H1 (cell line): ENCODE results near the gene ANKRD34B. TPM values are rescaled to one million over a fixed set of nuclear protein-coding genes. Genes with fewer than 3 reads are reported as not detected.

Source experiments
- CTCF ChIA-PET: fragments of 300-600 bp; sonication (Branson Sonifier 250); formaldehyde crosslinking; loops from one replicate; lab custom pipeline; 2021; ENCODE audit not compliant: partially characterized antibody; lab: Charles Lee
- POLR2A ChIA-PET: fragments of 300-600 bp; sonication (Branson Sonifier 250); formaldehyde crosslinking; loops from one replicate; lab custom pipeline; 2021; ENCODE audit warnings: inconsistent platforms; ENCODE audit not compliant: partially characterized antibody; lab: Charles Lee
- DNase-seq, 2 experiments: peaks; one replicate each; pipeline versions ENCODE4 v3.0.0 to v3.0.0-alpha.2; 2010 to 2022; ENCODE audit warnings: low spot score in 2 of 2, low read depth in 1 of 2, mixed read lengths in 1 of 2
- FAIRE-seq: peaks from 2 replicates; lab custom pipeline; 2011; peaks lifted over from hg19 to GRCh38; lab: Jason Lieb, UNC
- H2AFZ ChIP-seq: 2 replicates; pipeline ENCODE4 v1.8.1; 2012; ENCODE audit warnings: low read length, inconsistent platforms
- H2AK5ac ChIP-seq: 2 replicates; pipeline ENCODE4 v1.6.1; 2013; ENCODE audit warnings: low read depth, low read length
- H2BK120ac ChIP-seq: replicated peaks from 2 replicates; pipeline ENCODE3; 2013; ENCODE audit warnings: low read depth, low read length, inconsistent platforms
- H2BK12ac ChIP-seq: 2 replicates; pipeline ENCODE4 v1.6.1; 2013; ENCODE audit warnings: low read depth, low read length
- H2BK15ac ChIP-seq: 2 replicates; pipeline ENCODE4 v1.6.1; 2013; ENCODE audit warnings: low read length
- H2BK20ac ChIP-seq: 2 replicates; pipeline ENCODE4 v1.6.1; 2013; ENCODE audit warnings: low read length
- H2BK5ac ChIP-seq: 2 replicates; pipeline ENCODE4 v1.6.1; 2013; ENCODE audit warnings: low read depth, low read length
- H3K14ac ChIP-seq: 2 replicates; pipeline ENCODE4 v1.6.1; 2013; ENCODE audit warnings: inconsistent platforms; ENCODE audit not compliant: insufficient read length
- H3K18ac ChIP-seq: 2 replicates; pipeline ENCODE4 v1.6.1; 2013; ENCODE audit warnings: low read length; ENCODE audit errors: extremely low read depth
- H3K23ac ChIP-seq: 2 replicates; pipeline ENCODE4 v1.6.1; 2013; ENCODE audit warnings: inconsistent platforms; ENCODE audit not compliant: insufficient read length
- H3K23me2 ChIP-seq: 2 replicates; pipeline ENCODE4 v1.6.1; 2013; ENCODE audit warnings: low read depth, low read length
- H3K27ac ChIP-seq: 2 replicates; pipeline ENCODE4 v1.6.1; 2011; ENCODE audit warnings: low read depth, low read length, inconsistent platforms
- H3K27me3 ChIP-seq, 4 experiments: replicated peaks in 1 of 4; 1 replicate in 1 of 4; 2 replicates in 3 of 4; pipeline versions ENCODE4 v1.6.1 to v1.8.1; 2011 to 2013; ENCODE audit warnings: low read length in 3 of 4, mild to moderate bottlenecking in 3 of 4, inconsistent platforms in 2 of 4, mixed read lengths in 2 of 4, moderate library complexity in 1 of 4; ENCODE audit not compliant: control insufficient read depth in 3 of 4, insufficient read depth in 3 of 4; ENCODE audit errors: extremely low read depth in 1 of 4
- H3K36me3 ChIP-seq, 4 experiments: 2 replicates each; pipeline versions ENCODE4 v1.6.1 to v1.8.1; 2011 to 2013; ENCODE audit warnings: mild to moderate bottlenecking in 4 of 4, low read length in 3 of 4, moderate library complexity in 2 of 4, control low read depth in 1 of 4, inconsistent platforms in 1 of 4; ENCODE audit not compliant: insufficient read depth in 4 of 4, control insufficient read depth in 2 of 4
- H3K4ac ChIP-seq: replicated peaks from 2 replicates; pipeline ENCODE3; 2013; ENCODE audit warnings: low read length, low read depth, mixed read lengths, inconsistent platforms; ENCODE audit not compliant: insufficient read length
- H3K4me1 ChIP-seq, 4 experiments: replicated peaks in 1 of 4; 1 replicate in 1 of 4; 2 replicates in 3 of 4; pipeline versions ENCODE4 v1.6.1 to v1.8.1; 2011 to 2013; ENCODE audit warnings: low read length in 3 of 4, inconsistent platforms in 2 of 4, mixed read lengths in 1 of 4; ENCODE audit not compliant: insufficient read depth in 4 of 4, control insufficient read depth in 3 of 4
- H3K4me2 ChIP-seq, 2 experiments: 2 replicates each; pipeline versions ENCODE4 v1.6.1 to v1.8.1; 2011 to 2013; ENCODE audit warnings: low read depth in 2 of 2, low read length in 2 of 2, control low read depth in 1 of 2, inconsistent platforms in 1 of 2, mild to moderate bottlenecking in 1 of 2; ENCODE audit not compliant: insufficient read depth in 1 of 2
- H3K4me3 ChIP-seq, 4 experiments: fragments of 200-600, 300-600 bp in 1 of 4; sonication (generic), shearing (Covaris generic), sonication (Bioruptor Twin) in 1 of 4; 2 replicates each; pipeline versions ENCODE4 v1.5.1 to v1.8.1; 2011 to 2016; ENCODE audit warnings: low read length in 4 of 4, low read depth in 3 of 4, control low read depth in 2 of 4, inconsistent platforms in 2 of 4, mild to moderate bottlenecking in 2 of 4, mixed read lengths in 1 of 4, moderate library complexity in 1 of 4; ENCODE audit not compliant: insufficient read depth in 2 of 4; ENCODE audit errors: extremely low read depth in 1 of 4
- H3K56ac ChIP-seq: replicated peaks from 2 replicates; pipeline ENCODE3; 2013; ENCODE audit warnings: low read depth, mild to moderate bottlenecking, mixed read lengths, low read length, inconsistent platforms; ENCODE audit not compliant: insufficient read length
- H3K79me1 ChIP-seq: 2 replicates; pipeline ENCODE4 v1.6.1; 2013; ENCODE audit warnings: low read depth, low read length, control low read depth
- H3K79me2 ChIP-seq, 2 experiments: 2 replicates each; pipeline versions ENCODE4 v1.6.1 to v1.8.1; 2012 to 2013; ENCODE audit warnings: low read length in 2 of 2, mild to moderate bottlenecking in 2 of 2, inconsistent platforms in 1 of 2; ENCODE audit not compliant: insufficient read depth in 2 of 2, control insufficient read depth in 1 of 2
- H3K9ac ChIP-seq, 4 experiments: replicated peaks in 1 of 4; 1 replicate in 1 of 4; 2 replicates in 3 of 4; pipeline versions ENCODE4 v1.6.1 to v1.8.1; 2011 to 2013; ENCODE audit warnings: low read depth in 3 of 4, low read length in 3 of 4, control low read depth in 2 of 4, mild to moderate bottlenecking in 2 of 4, moderate library complexity in 2 of 4, inconsistent platforms in 1 of 4; ENCODE audit errors: extremely low read depth in 1 of 4
- H3K9me3 ChIP-seq, 2 experiments: 2 replicates each; pipeline versions ENCODE4 v1.6.1 to v1.8.1; 2012 to 2013; ENCODE audit warnings: mild to moderate bottlenecking in 2 of 2, moderate library complexity in 2 of 2, control low read depth in 1 of 2, inconsistent platforms in 1 of 2, low read depth in 1 of 2, low read length in 1 of 2, mixed read lengths in 1 of 2; ENCODE audit not compliant: insufficient read depth in 2 of 2
- H4K20me1 ChIP-seq, 2 experiments: replicated peaks in 1 of 2; 2 replicates each; pipeline versions ENCODE3 to v1.8.1; 2011 to 2013; ENCODE audit warnings: inconsistent platforms in 2 of 2, low read length in 2 of 2, mild to moderate bottlenecking in 1 of 2; ENCODE audit not compliant: insufficient read depth in 2 of 2, control insufficient read depth in 1 of 2
- H4K5ac ChIP-seq: 2 replicates; pipeline ENCODE4 v1.6.1; 2013; ENCODE audit warnings: low read length, low read depth, mixed read lengths, inconsistent platforms; ENCODE audit not compliant: insufficient read length
- H4K8ac ChIP-seq: 2 replicates; pipeline ENCODE4 v1.8.0; 2013; ENCODE audit warnings: mild to moderate bottlenecking, moderate library complexity, low read length, inconsistent platforms; ENCODE audit not compliant: insufficient read depth; ENCODE audit errors: extremely low read depth
- H4K91ac ChIP-seq: replicated peaks from 2 replicates; pipeline ENCODE3; 2013; ENCODE audit warnings: low read length, mixed read lengths, inconsistent platforms; ENCODE audit not compliant: insufficient read length
- WGBS, 2 experiments: shearing (Covaris generic) in 1 of 2; methylation state at CpG; one replicate each; pipeline versions ENCODE4 v1.1.6 to v1.1.7; 2013 to 2015; ENCODE audit warnings: low lambda C conversion rate in 2 of 2, mixed read lengths in 2 of 2, inconsistent platforms in 1 of 2, low coverage in 1 of 2, missing lambda C conversion rate in 1 of 2; ENCODE audit not compliant: insufficient replicate concordance in 2 of 2, insufficient coverage in 1 of 2, insufficient read length in 1 of 2; ENCODE audit errors: extremely low coverage in 1 of 2, missing lambda C conversion rate in 1 of 2; 5-methylcytosine and 5-hydroxymethylcytosine counted together
- polyA plus RNA-seq, 7 experiments: library from polyadenylated mRNA; depleted of rRNA in 3 of 7; stranded (reverse) in 5 of 7; unstranded in 2 of 7; fragments of >200 nt in 5 of 7; fragments of 200-250 nt in 2 of 7; gene quantifications; 1 replicate in 5 of 7; 2 replicates in 1 of 7; 4 replicates in 1 of 7; pipeline versions ENCODE4 v1.2.1 to v1.2.3, GENCODE V29; 2011 to 2013; ENCODE audit warnings: missing spikeins in 2 of 7, mixed read lengths in 2 of 7
- total RNA-seq: library from RNA; stranded (reverse); fragmentation: NEBNext Ultra II Directional; extraction: Animal tissue kit (Norgen Biotek cat#: 25700); gene quantifications from 2 replicates; pipeline ENCODE4 v1.2.1, GENCODE V29; 2021

Gene ANKRD34B
- total and polyA plus RNA-seq, 2 of the 8 experiments (the other 6 are each of a cell fraction or from before 2014, with no cell fraction given), result 1.5 to 6.3 TPM

GRCh38 chr5:80592761-80593160, 22.7 kb upstream of the ANKRD34B start:
- Histone ChIP-seq H4K91ac (no peak overlapping the region), H3K27ac (no peak overlapping the region), H3K4me1 (no peaks in the 10 kb centered on the region; a peak in 1 of 7 replicates), H4K5ac (no peak overlapping the region), H3K18ac (no peak overlapping the region), H3K4me3 (no peak overlapping the region), H2BK20ac (no peak overlapping the region), H3K79me2 (no peaks in the 10 kb centered on the region), H2BK120ac (no peak overlapping the region), H3K56ac (no peak overlapping the region), H2AFZ (no peak overlapping the region), H3K9ac (no peak overlapping the region), H3K79me1 (no peaks in the 10 kb centered on the region), H3K4ac (no peak overlapping the region), H3K36me3 (no peaks in the 10 kb centered on the region), H2AK5ac (no peak overlapping the region), H3K23ac (no peak overlapping the region), H3K4me2 (no peak overlapping the region), H3K27me3 (no peaks in the 10 kb centered on the region), H3K9me3 (no peaks in the 10 kb centered on the region), H3K23me2 (no peaks in the 10 kb centered on the region), H4K8ac (no peak overlapping the region), H2BK5ac (no peak overlapping the region), H3K14ac (no peak overlapping the region), H2BK15ac (no peak overlapping the region), H4K20me1 (no peaks in the 10 kb centered on the region), H2BK12ac (no peak overlapping the region)
- FAIRE-seq (no peak), DNase-seq (peak in 1 of 2 experiments; percentile 42)
- ChIA-PET CTCF (interaction anchor here (0.7 to 0.9 kb wide), 2 partner anchors 79 to 113 kb away, joined by 3 read pairs; no protein-coding TSS in a partner anchor), POLR2A (interaction anchor here (1.4 kb wide), 1 partner anchor 62 kb away, joined by 4 read pairs; the partner anchor contains the start of genes DHFR and MSH3)
- 89% methylated on average over 2 of the region's 2 CpGs; no CpG with 5 or more reads in 1 of the 2 experiments for WGBS, 2 experiments
